Panc1 (cell line): ENCODE measurements around the gene CD46. TPM values are rescaled to one million over a fixed set of nuclear protein-coding genes. Genes with fewer than 3 reads are reported as not detected.
"Not testable (repeated sequence)": the region's sequence is repeated elsewhere in the genome, so short reads cannot be mapped to it uniquely, and the experiment has no call there.

ENCODE experiments used
- ATAC-seq: fragments of 200-7000 bp; cut with Tn5 transposase; 2 replicates; pipeline ENCODE4 v1.9.1; 2020; ENCODE audit warnings: mild to moderate bottlenecking, moderate library complexity
- BruUV-seq: library from RNA; stranded (reverse); fragments of 400-500 nt; replicated peaks from 2 replicates; lab custom pipeline; 2021; lab: Mats Ljungman, UMichigan
- CTCF ChIA-PET: fragments of 300-600 bp; sonication (Branson Sonifier 250); formaldehyde crosslinking; loops from one replicate; lab custom pipeline; 2022; ENCODE audit warnings: antibody characterized with exemption; lab: Charles Lee
- POLR2A ChIA-PET: fragments of 300-600 bp; sonication (Branson Sonifier 250); formaldehyde crosslinking; loops from one replicate; lab custom pipeline; 2022; ENCODE audit warnings: antibody characterized with exemption; lab: Charles Lee
- DNase-seq: peaks from one replicate; pipeline ENCODE4 v3.0.0-alpha.2; 2010; ENCODE audit warnings: low read depth, low spot score
- H3K27ac ChIP-seq: 2 replicates; pipeline ENCODE4 v1.5.1; 2011; ENCODE audit warnings: mild to moderate bottlenecking, low read length, inconsistent platforms
- H3K27me3 ChIP-seq: fragments of 200-500 bp; sonication (Bioruptor generic); 2 replicates; pipeline ENCODE4 v1.6.0; 2014; ENCODE audit warnings: low read length, inconsistent platforms; ENCODE audit not compliant: control insufficient read depth, insufficient read depth
- H3K36me3 ChIP-seq: fragments of 200-500 bp; sonication (Bioruptor generic); 2 replicates; pipeline ENCODE4 v1.5.1; 2014; ENCODE audit warnings: inconsistent platforms, mild to moderate bottlenecking, low read length, moderate library complexity; ENCODE audit not compliant: control insufficient read depth, insufficient read depth
- H3K4me1 ChIP-seq: 2 replicates; pipeline ENCODE4 v1.5.1; 2011; ENCODE audit warnings: inconsistent platforms, mild to moderate bottlenecking, low read length, moderate library complexity; ENCODE audit not compliant: control insufficient read depth, insufficient read depth
- H3K4me3 ChIP-seq, 2 experiments: 2 replicates each; pipeline ENCODE4 v1.5.1; 2011 to 2012; ENCODE audit warnings: low read depth in 2 of 2, low read length in 2 of 2, mild to moderate bottlenecking in 2 of 2, inconsistent platforms in 1 of 2, moderate library complexity in 1 of 2
- H3K9me3 ChIP-seq: fragments of 200-500 bp; sonication (Bioruptor generic); 2 replicates; pipeline ENCODE4 v1.5.1; 2014; ENCODE audit warnings: low read depth, mild to moderate bottlenecking, inconsistent platforms, low read length, moderate library complexity; ENCODE audit not compliant: control insufficient read depth, insufficient read depth
- CTCF ChIP-seq: fragments of 450-650 bp; IDR thresholded peaks from 2 replicates; pipeline ENCODE4 v1.5.1; 2017; ENCODE audit warnings: mild to moderate bottlenecking
- POLR2AphosphoS5 ChIP-seq: IDR thresholded peaks from 2 replicates; pipeline ENCODE4 v1.6.1; 2012; ENCODE audit warnings: mild to moderate bottlenecking, low read depth, low read length, moderate library complexity
- REST ChIP-seq, 2 experiments: IDR thresholded peaks; 2 replicates each; pipeline ENCODE4 v1.6.1; 2011 to 2012; ENCODE audit warnings: low read depth in 2 of 2, control low read depth in 1 of 2, low read length in 1 of 2, mild to moderate bottlenecking in 1 of 2, moderate library complexity in 1 of 2; ENCODE audit not compliant: insufficient read depth in 1 of 2
- SIN3A ChIP-seq: IDR thresholded peaks from 2 replicates; pipeline ENCODE4 v1.6.1; 2012; ENCODE audit warnings: low read depth, mild to moderate bottlenecking, low read length, moderate library complexity, borderline replicate concordance; ENCODE audit not compliant: insufficient read depth
- TCF7L2 ChIP-seq: IDR thresholded peaks from 2 replicates; pipeline ENCODE4 v1.6.1; 2011; ENCODE audit warnings: mild to moderate bottlenecking, low read depth, low read length, inconsistent platforms
- in situ Hi-C: cut with HindIII; loops from 2 replicates; pipeline ENCODE4 v1.10.0; 2016; ENCODE audit warnings: low sequenced_read_pairs, low pct_unique_long_range_greater_than_20kb
- intact Hi-C: fragments of 100-400 bp; cut with micrococcal nuclease; formaldehyde crosslinking; loops from one replicate; pipeline ENCODE4 v1.10.0; 2022; ENCODE audit not compliant: unreplicated experiment
- total RNA-seq: library from RNA; stranded (reverse); gene quantifications from one replicate; pipeline ENCODE4 v1.2.1, GENCODE V29; 2021; ENCODE audit not compliant: unreplicated experiment

CD46 gene
- total RNA-seq, 1 experiment from 2014 or later: 128 TPM

GRCh38 chr1:207777412-207777811, 25.6 kb downstream of the CD46 start:
- H3K4me1 ChIP-seq, BruUV-seq, H3K27ac ChIP-seq, ATAC-seq, H3K36me3 ChIP-seq, H3K4me3 ChIP-seq, POLR2A ChIA-PET, in situ Hi-C loops, intact Hi-C loops, H3K9me3 ChIP-seq, CTCF ChIA-PET, H3K27me3 ChIP-seq, DNase-seq: not testable (repeated sequence)

- H3K4me1 ChIP-seq: no peaks in the 10 kb centered on the region
- no TSS peak for BruUV-seq
- H3K9me3 ChIP-seq: no peaks in the 10 kb centered on the region
- intact Hi-C loops: no loop called here
- DNase-seq: no peak
- in situ Hi-C loops: no loop called here
- no peaks in the 10 kb centered on the region for H3K27me3 ChIP-seq
- ChIA-PET CTCF (interaction anchor here (0.6 kb wide), 1 partner anchor 18 kb away, joined by 6 read pairs; no protein-coding TSS in a partner anchor), POLR2A (no interaction called here)
- no peak overlapping the region for H3K27ac ChIP-seq
- H3K36me3 ChIP-seq: no peaks in the 10 kb centered on the region
- TF ChIP-seq REST (IDR thresholded peaks at IDR 0.05; ENCODE audit: insufficient read depth in 1 of 2, low read depth in 2 of 2, low read length in 1 of 2) (no peak), CTCF (no peak), TCF7L2 (no peak), POLR2AphosphoS5 (no peak), SIN3A (no peak)
- no peak for ATAC-seq
- no peak overlapping the region for H3K4me3 ChIP-seq
These were observed 27.2 kb downstream of the CD46 start for GRCh38 chr1:207779008-207779407.

DNA sequence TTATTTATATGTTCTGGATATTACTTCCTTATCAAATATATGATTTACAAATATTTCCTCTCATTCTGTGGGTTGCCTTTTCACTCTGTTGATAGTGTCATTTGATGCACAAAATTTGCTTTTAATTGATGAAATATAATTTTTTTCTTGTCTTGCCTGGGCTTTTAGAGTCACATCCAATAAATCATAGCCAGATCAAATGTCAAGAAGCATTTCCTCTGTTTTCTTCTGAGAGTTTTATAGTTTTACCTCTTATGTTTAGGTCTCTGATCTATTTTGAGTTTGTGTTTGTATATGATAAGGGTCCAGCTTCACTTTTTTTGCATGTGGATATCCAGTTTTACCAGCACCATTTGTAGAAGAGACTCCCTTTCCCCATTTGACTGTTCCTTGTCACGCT, 29.5 kb downstream of the CD46 start:
- no peaks in the 10 kb centered on the region; the same call in 1 of the 2 replicates for H3K36me3 ChIP-seq
- no TSS peak for BruUV-seq

More for the DNA sequence above, 29.5 kb downstream of the CD46 start:
- Histone ChIP-seq H3K4me3 (no peak overlapping the region), H3K9me3 (no peaks in the 10 kb centered on the region), H3K27me3 (no peaks in the 10 kb centered on the region), H3K27ac (no peak overlapping the region), H3K4me1 (no peaks in the 10 kb centered on the region)
- intact Hi-C loops (no loop called here), in situ Hi-C loops (no loop called here)
- DNase-seq: no peak
- POLR2A ChIA-PET: no interaction called here
- CTCF ChIA-PET: no interaction called here
- TF ChIP-seq POLR2AphosphoS5: no peak
- TF ChIP-seq SIN3A: no peak
- no peak for TF ChIP-seq CTCF
- no peak for TF ChIP-seq TCF7L2
- no peak for TF ChIP-seq REST (IDR thresholded peaks at IDR 0.05; ENCODE audit: insufficient read depth in 1 of 2, low read depth in 2 of 2, low read length in 1 of 2)
- no peak for ATAC-seq
